T-helper 2 cell treated with Interferon-gamma antibody and Interleukin-4, amounts not matched to agents 5 μg/mL and 100 μg/mL, for 36 hours (primary cell): ENCODE results near the gene MGAT4C.
"Not testable (repeated sequence)": the region's sequence is repeated elsewhere in the genome, so short reads cannot be mapped to it uniquely, and the experiment has no call there.

Source experiments
- DNase-seq: peaks from one replicate; pipeline ENCODE4 v3.0.0; 2021; ENCODE audit warnings: low spot score
- H3K27ac Mint-ChIP-seq: one replicate; pipeline ENCODE4 v1.8.0; 2021; ENCODE audit warnings: mild to moderate bottlenecking, mixed read lengths
- H3K27me3 Mint-ChIP-seq: one replicate; pipeline ENCODE4 v1.8.0; 2021; ENCODE audit warnings: low read depth, mixed read lengths
- H3K36me3 Mint-ChIP-seq: one replicate; pipeline ENCODE4 v1.8.0; 2021; ENCODE audit warnings: low read depth, mixed read lengths
- H3K4me1 Mint-ChIP-seq: one replicate; pipeline ENCODE4 v1.8.0; 2021; ENCODE audit warnings: low read depth, mixed read lengths
- H3K4me3 Mint-ChIP-seq: one replicate; pipeline ENCODE4 v1.8.0; 2022; ENCODE audit warnings: mild to moderate bottlenecking, moderate library complexity, mixed read lengths
- H3K9me3 Mint-ChIP-seq: one replicate; pipeline ENCODE4 v1.8.0; 2021; ENCODE audit warnings: mixed read lengths

Gene MGAT4C

GRCh38 chr12:86256163-86256562 lies at the start of gene MGAT4C:
MGAT4C (minus strand) TSS chr12:86256391.
- H3K27ac Mint-ChIP-seq: no peak within 1 kb of the TSS
- no peak for DNase-seq
- H3K36me3 Mint-ChIP-seq: no peaks in the 10 kb centered on the region
- H3K4me3 Mint-ChIP-seq: no peak within 1 kb of the TSS
- no peaks in the 10 kb centered on the region for H3K9me3 Mint-ChIP-seq
- no peaks in the 10 kb centered on the region for H3K27me3 Mint-ChIP-seq
- no peaks in the 10 kb centered on the region for H3K4me1 Mint-ChIP-seq

DNA sequence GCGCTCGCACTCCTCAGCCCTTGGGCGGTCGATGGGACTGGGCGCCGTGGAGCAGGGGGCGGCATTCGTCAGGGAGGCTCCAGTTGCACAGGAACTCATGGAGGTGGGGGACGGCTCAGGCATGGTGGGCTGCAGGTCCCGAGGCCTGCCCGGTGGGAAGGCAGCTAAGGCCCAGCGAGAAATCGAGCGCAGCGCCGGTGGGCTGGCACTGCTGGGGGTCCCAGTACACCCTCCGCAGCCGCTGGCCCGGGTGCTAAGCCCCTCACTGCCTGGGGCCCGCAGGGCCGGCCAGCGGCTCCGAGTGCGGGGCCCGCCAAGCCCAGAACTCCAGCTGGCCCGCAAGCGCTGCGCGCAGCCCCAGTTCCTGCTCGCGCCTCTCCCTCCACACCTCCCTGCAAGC lies 40.2 kb upstream of the MGAT4C start:
- H3K4me3 Mint-ChIP-seq, H3K4me1 Mint-ChIP-seq, H3K36me3 Mint-ChIP-seq: not testable (repeated sequence)

GRCh38 chr12:86293682-86294240 lies 37.6 kb upstream of the MGAT4C start:
- no peaks in the 10 kb centered on the region for H3K36me3 Mint-ChIP-seq
- H3K9me3 Mint-ChIP-seq: peaks cover 10% of the 10 kb centered on the region
- DNase-seq: no peak
- H3K4me3 Mint-ChIP-seq: no peak overlapping the region
- no peak overlapping the region for H3K27ac Mint-ChIP-seq
- no peaks in the 10 kb centered on the region for H3K4me1 Mint-ChIP-seq
- H3K27me3 Mint-ChIP-seq: no peaks in the 10 kb centered on the region

More for the DNA sequence above, 40.2 kb upstream of the MGAT4C start:
- not testable (repeated sequence) for H3K27me3 Mint-ChIP-seq, DNase-seq, H3K27ac Mint-ChIP-seq, H3K9me3 Mint-ChIP-seq

- H3K4me1 Mint-ChIP-seq: no peaks in the 10 kb centered on the region
Measured at GRCh38 chr12:86292480-86292879, 36.3 kb upstream of the MGAT4C start.

GRCh38 chr12:86290615-86291014 lies 34.4 kb upstream of the MGAT4C start:
- no peak overlapping the region for H3K27ac Mint-ChIP-seq
- H3K36me3 Mint-ChIP-seq: no peaks in the 10 kb centered on the region
- H3K4me3 Mint-ChIP-seq: no peak overlapping the region
- H3K4me1 Mint-ChIP-seq: no peaks in the 10 kb centered on the region
- peaks cover 11% of the 10 kb centered on the region for H3K9me3 Mint-ChIP-seq
- no peak for DNase-seq
- no peaks in the 10 kb centered on the region for H3K27me3 Mint-ChIP-seq

More at GRCh38 chr12:86292480-86292879, 36.3 kb upstream of the MGAT4C start:
- Mint-ChIP-seq H3K4me3 (no peak overlapping the region), H3K36me3 (no peaks in the 10 kb centered on the region), H3K27me3 (no peaks in the 10 kb centered on the region), H3K27ac (no peak overlapping the region), H3K9me3 (peaks cover 11% of the 10 kb centered on the region)
- no peak for DNase-seq

- H3K9me3 Mint-ChIP-seq: peaks cover 11% of the 10 kb centered on the region
- no peak for DNase-seq
- no peaks in the 10 kb centered on the region for H3K4me1 Mint-ChIP-seq
- no peak overlapping the region for H3K4me3 Mint-ChIP-seq
- H3K27ac Mint-ChIP-seq: no peak overlapping the region
- H3K27me3 Mint-ChIP-seq: no peaks in the 10 kb centered on the region
- no peaks in the 10 kb centered on the region for H3K36me3 Mint-ChIP-seq
Measured at GRCh38 chr12:86286119-86286518, 29.9 kb upstream of the MGAT4C start.

GRCh38 chr12:86283620-86284019 lies 27.4 kb upstream of the MGAT4C start:
- DNase-seq: no peak
- peaks cover 6% of the 10 kb centered on the region for H3K9me3 Mint-ChIP-seq
- H3K4me3 Mint-ChIP-seq: no peak overlapping the region
- no peaks in the 10 kb centered on the region for H3K4me1 Mint-ChIP-seq
- H3K27me3 Mint-ChIP-seq: no peaks in the 10 kb centered on the region
- no peak overlapping the region for H3K27ac Mint-ChIP-seq
- H3K36me3 Mint-ChIP-seq: no peaks in the 10 kb centered on the region

GRCh38 chr12:86275356-86275755 lies 19.2 kb upstream of the MGAT4C start:
- DNase-seq: no peak
- H3K4me3 Mint-ChIP-seq: no peak overlapping the region
- H3K27me3 Mint-ChIP-seq: no peaks in the 10 kb centered on the region
- no peaks in the 10 kb centered on the region for H3K4me1 Mint-ChIP-seq
- H3K36me3 Mint-ChIP-seq: no peaks in the 10 kb centered on the region
- H3K27ac Mint-ChIP-seq: no peak overlapping the region
- peaks cover 15% of the 10 kb centered on the region for H3K9me3 Mint-ChIP-seq

DNA sequence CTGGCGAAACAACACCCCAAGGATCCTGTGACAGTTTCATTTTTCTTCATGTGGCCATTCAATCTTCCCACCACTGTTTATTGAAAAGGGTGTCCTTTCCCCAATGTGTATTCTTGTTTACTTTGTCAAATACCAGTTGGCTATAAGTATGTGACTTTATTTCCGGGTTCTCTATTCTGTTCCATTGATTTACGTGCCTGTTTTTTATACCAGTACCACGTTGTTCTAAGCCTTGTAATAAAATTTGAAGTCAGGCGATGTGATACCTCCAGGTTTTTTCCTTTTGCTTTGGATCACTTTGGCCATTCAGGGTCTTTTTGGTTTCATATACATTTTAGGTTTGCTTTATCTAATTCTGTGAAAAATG lies 9.1 kb upstream of the MGAT4C start:
- Mint-ChIP-seq H3K9me3 (no peaks in the 10 kb centered on the region), H3K27me3 (no peaks in the 10 kb centered on the region), H3K36me3 (no peaks in the 10 kb centered on the region), H3K4me1 (no peaks in the 10 kb centered on the region), H3K4me3 (no peak overlapping the region), H3K27ac (no peak overlapping the region)
- DNase-seq: no peak

DNA sequence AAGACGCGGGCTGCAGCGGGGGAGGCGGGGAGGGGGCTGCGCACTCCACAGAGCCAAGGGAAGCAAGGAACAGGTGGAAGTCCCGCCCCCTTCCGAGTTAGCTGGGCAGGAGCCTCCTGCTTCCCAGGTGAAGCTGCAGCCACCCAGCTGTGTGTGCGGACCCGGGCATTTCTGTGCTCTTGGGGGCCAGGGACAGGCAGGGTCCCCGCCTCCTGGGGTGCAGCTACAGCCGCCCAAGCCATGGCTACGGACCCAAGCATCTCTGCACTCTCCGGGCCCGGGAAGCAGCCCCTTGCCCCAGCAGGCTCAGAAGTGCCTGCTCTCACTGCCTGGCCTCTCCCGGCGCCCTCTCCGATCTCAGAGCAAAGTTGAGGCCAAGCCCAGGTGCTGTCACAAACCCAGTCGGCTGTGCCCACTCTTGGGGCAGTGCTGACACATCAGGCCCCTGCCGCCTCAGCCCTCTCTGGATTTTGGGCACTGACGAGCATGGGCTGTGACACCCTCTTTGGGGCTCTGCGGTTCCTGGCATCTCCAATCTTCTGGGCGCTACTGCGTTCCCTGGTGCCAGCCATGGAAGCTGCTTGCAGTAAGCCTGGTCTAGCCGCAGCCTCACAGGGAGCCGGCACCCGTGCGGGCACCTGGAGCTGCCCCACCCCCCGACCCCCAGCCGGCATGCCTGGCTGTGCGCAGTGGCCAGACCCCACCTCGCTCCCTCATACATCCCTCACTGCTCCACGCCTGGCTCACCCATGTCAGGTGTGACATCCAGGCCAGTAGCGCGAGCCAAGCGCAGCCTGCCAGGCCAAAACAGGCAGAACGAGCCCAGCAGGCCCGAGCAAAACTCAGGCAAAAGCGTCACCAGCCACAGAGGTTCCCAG lies 8.5 kb upstream of the MGAT4C start:
- H3K4me3 Mint-ChIP-seq: no peak overlapping the region
- no peak for DNase-seq

GRCh38 chr12:86261578-86261977 lies 5.4 kb upstream of the MGAT4C start:
- H3K27me3 Mint-ChIP-seq: no peaks in the 10 kb centered on the region
- DNase-seq: no peak
- H3K4me3 Mint-ChIP-seq: no peak overlapping the region
- no peaks in the 10 kb centered on the region for H3K9me3 Mint-ChIP-seq
- no peak overlapping the region for H3K27ac Mint-ChIP-seq
- no peaks in the 10 kb centered on the region for H3K36me3 Mint-ChIP-seq
- H3K4me1 Mint-ChIP-seq: no peaks in the 10 kb centered on the region

More for the DNA sequence above, 8.5 kb upstream of the MGAT4C start:
- Mint-ChIP-seq H3K36me3 (no peaks in the 10 kb centered on the region), H3K27ac (no peak overlapping the region), H3K9me3 (no peaks in the 10 kb centered on the region), H3K27me3 (no peaks in the 10 kb centered on the region), H3K4me1 (no peaks in the 10 kb centered on the region)

DNA sequence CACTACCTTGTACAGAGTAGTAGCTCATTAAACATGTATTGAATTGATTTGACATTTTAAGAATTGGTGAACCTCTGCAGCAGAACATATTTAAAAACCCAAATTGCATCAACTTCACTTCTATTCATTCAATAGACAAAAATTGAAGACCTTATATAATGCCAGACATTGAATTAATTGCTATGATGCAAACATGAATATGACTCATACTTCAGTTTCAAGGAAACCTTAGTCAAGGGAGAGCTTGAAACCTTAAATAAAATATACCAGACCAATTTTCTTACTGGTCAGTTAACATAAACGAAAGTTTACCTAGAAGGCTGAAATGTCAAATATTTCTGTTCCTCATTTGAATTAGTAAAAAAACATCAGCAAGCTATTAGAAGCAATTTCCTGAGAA lies 5.0 kb upstream of the MGAT4C start:
- Mint-ChIP-seq H3K9me3 (no peaks in the 10 kb centered on the region), H3K27ac (no peak overlapping the region), H3K36me3 (no peaks in the 10 kb centered on the region), H3K4me3 (no peak overlapping the region), H3K4me1 (no peaks in the 10 kb centered on the region), H3K27me3 (no peaks in the 10 kb centered on the region)
- no peak for DNase-seq

GRCh38 chr12:86260183-86260582 lies 4.0 kb upstream of the MGAT4C start:
- no peaks in the 10 kb centered on the region for H3K4me1 Mint-ChIP-seq
- no peak overlapping the region for H3K4me3 Mint-ChIP-seq
- no peaks in the 10 kb centered on the region for H3K36me3 Mint-ChIP-seq
- H3K9me3 Mint-ChIP-seq: no peaks in the 10 kb centered on the region
- no peaks in the 10 kb centered on the region for H3K27me3 Mint-ChIP-seq
- H3K27ac Mint-ChIP-seq: no peak overlapping the region
- no peak for DNase-seq

DNA sequence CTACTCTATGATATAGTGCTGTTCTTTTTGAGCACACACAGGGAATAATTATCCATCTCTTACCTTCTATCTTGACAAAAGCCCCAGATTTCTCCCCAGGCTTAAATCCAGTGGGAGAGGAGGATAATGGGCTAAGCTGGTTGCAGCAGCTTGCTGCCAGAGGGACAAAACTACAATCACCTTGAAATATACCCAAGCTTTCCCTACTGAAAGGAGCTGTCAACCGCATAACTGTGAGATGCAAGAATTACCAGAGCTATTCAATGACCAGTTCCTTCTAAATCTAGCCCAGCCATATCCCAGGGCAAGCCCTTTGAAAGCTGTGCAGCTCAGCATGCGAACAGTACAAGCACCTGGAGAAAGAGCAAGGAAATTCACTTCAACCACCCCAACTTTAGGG lies 943 bp upstream of the MGAT4C start:
- no peaks in the 10 kb centered on the region for H3K4me1 Mint-ChIP-seq
- no peak overlapping the region for H3K27ac Mint-ChIP-seq

More for the DNA sequence above, 943 bp upstream of the MGAT4C start:
- no peaks in the 10 kb centered on the region for H3K36me3 Mint-ChIP-seq
- no peak overlapping the region for H3K4me3 Mint-ChIP-seq
- H3K27me3 Mint-ChIP-seq: no peaks in the 10 kb centered on the region
- no peaks in the 10 kb centered on the region for H3K9me3 Mint-ChIP-seq
- no peak for DNase-seq
